ENCODE results near the gene ALDH1A1. TPM values are rescaled to one million over a fixed set of nuclear protein-coding genes. Genes with fewer than 3 reads are reported as not detected.

Gene ALDH1A1
- total and polyA plus RNA-seq, 2 donors = 5.6 to 29.1 TPM

DNA sequence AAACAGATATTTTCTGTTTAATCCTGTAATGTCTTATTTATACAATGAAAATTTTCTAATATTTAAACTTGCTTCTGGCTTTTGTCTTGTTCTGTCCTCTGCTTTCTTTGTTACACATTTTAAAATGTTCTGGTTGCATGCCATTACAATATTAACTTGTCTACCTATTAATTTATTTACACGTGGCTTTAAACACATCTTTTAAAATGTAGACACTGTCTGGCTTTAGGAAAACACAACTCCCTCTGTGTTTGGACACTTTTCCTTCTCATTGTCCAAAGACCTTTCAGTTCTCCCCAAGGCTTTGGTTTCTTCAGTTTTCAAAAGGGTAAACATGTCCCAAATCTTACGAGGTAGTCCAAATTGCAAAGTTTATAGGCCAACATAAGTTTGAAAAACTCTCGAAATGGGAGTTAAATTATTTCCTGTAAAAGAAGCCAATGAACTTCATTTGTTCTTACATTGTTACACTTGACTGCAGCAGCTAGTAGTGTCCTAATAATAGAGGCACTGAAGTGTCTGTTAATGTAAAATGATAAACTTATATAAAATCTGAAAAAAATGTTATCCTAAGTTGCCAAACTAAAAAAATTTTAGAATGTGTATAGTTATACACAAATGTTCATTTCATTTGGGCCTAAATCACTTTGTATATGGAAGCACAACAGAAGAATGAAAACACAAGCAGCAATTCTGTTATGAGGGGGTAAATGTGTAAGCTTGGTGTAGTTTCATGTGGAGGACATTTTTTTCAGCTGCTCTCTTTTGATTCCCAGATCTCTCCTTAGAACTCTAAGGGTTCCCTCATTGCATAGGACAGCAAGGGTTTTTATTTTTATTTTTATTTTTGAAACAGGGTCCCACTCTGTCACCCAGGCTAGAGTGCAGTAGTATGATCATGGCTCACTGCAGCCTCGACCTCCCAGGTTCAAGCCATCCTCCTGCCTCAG lies 53.8 kb downstream of the ALDH1A1 start:
- DNase-seq (ENCODE audit: low read depth in 6 of 9, low spot score in 9 of 9) = no peak
- Histone ChIP-seq H3K4me1 (ENCODE audit: control insufficient read depth in 2 of 2, insufficient read depth in 2 of 2, low read length in 2 of 2) (no peaks in the 10 kb centered on the region), H3K4me3 (ENCODE audit: low read length in 2 of 2) (no peak overlapping the region), H3K9me3 (ENCODE audit: control insufficient read depth in 2 of 2, insufficient read depth in 1 of 2, low read length in 1 of 2) (no peaks in the 10 kb centered on the region), H3K36me3 (ENCODE audit: control insufficient read depth in 2 of 2, insufficient read depth in 2 of 2, low read length in 1 of 2) (no peaks in the 10 kb centered on the region), H3K27me3 (ENCODE audit: control insufficient read depth in 2 of 2, insufficient read depth in 1 of 2, low read length in 1 of 2) (no peaks in the 10 kb centered on the region), H3K27ac (ENCODE audit: low read depth in 1 of 2, low read length in 1 of 2) (no peak overlapping the region)
- 91% methylated on average over 4 of the region's 4 CpGs for WGBS

DNA sequence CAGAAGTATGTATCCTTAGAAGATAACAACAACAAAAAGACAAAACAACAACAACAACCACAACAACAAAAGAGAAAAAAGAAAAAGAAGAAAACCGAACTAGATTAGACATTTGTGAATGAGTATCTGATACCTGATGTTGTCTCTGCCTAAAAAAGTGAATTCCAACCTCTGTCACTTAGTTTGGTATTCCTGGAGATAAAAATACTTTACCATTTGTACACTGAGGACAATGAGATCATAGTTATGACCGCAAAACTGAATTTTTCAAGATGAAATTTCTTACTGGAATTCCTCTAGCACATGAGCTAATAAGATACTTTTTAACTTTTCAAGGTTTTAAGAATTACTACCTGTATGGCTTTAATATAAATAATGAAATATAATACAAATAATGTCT lies 54.5 kb downstream of the ALDH1A1 start:
- Histone ChIP-seq H3K4me1 (ENCODE audit: control insufficient read depth in 2 of 2, insufficient read depth in 2 of 2, low read length in 2 of 2) (no peaks in the 10 kb centered on the region), H3K36me3 (ENCODE audit: control insufficient read depth in 2 of 2, insufficient read depth in 2 of 2, low read length in 1 of 2) (no peaks in the 10 kb centered on the region), H3K4me3 (ENCODE audit: low read length in 2 of 2) (no peak overlapping the region), H3K27ac (ENCODE audit: low read depth in 1 of 2, low read length in 1 of 2) (no peak overlapping the region), H3K9me3 (ENCODE audit: control insufficient read depth in 2 of 2, insufficient read depth in 1 of 2, low read length in 1 of 2) (no peaks in the 10 kb centered on the region), H3K27me3 (ENCODE audit: control insufficient read depth in 2 of 2, insufficient read depth in 1 of 2, low read length in 1 of 2) (no peaks in the 10 kb centered on the region)
- WGBS = 98% methylated on average over 2 of the region's 2 CpGs
- DNase-seq (ENCODE audit: low read depth in 6 of 9, low spot score in 9 of 9) = no peak

DNA sequence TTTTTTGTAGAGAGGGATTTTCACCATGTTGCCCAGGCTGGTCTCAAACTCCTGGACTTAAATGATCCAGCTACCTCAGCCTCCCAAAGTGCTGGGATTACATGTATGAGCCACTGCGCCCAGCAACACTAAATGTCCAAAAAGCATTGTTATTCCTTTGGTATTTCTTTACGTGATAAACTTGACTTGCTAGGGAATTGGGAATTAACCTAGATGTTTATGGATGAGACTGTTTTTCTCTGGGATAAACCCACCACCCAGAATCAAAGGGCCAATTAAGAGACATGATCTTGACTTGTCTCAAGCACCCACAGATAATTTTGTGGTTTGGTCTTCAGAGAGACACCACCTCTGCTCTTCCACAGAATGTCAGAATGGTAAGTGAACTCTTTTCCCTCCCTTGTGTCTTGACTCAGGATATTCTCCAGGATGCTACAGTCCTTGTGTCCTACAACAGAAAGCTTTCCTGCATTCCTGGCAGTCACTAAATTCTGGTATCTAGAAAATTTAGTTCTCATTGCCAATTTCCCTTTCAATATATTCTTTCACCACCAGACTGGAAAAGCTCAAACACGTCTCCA lies 55.7 kb downstream of the ALDH1A1 start:
- 82% methylated on average over 3 of the region's 3 CpGs for WGBS
- Histone ChIP-seq H3K27ac (ENCODE audit: low read depth in 1 of 2, low read length in 1 of 2) (no peak overlapping the region), H3K36me3 (ENCODE audit: control insufficient read depth in 2 of 2, insufficient read depth in 2 of 2, low read length in 1 of 2) (no peaks in the 10 kb centered on the region), H3K4me3 (ENCODE audit: low read length in 2 of 2) (no peak overlapping the region), H3K27me3 (ENCODE audit: control insufficient read depth in 2 of 2, insufficient read depth in 1 of 2, low read length in 1 of 2) (no peaks in the 10 kb centered on the region), H3K4me1 (ENCODE audit: control insufficient read depth in 2 of 2, insufficient read depth in 2 of 2, low read length in 2 of 2) (no peaks in the 10 kb centered on the region), H3K9me3 (ENCODE audit: control insufficient read depth in 2 of 2, insufficient read depth in 1 of 2, low read length in 1 of 2) (no peaks in the 10 kb centered on the region)
- DNase-seq (ENCODE audit: low read depth in 6 of 9, low spot score in 9 of 9) = no peak

DNA sequence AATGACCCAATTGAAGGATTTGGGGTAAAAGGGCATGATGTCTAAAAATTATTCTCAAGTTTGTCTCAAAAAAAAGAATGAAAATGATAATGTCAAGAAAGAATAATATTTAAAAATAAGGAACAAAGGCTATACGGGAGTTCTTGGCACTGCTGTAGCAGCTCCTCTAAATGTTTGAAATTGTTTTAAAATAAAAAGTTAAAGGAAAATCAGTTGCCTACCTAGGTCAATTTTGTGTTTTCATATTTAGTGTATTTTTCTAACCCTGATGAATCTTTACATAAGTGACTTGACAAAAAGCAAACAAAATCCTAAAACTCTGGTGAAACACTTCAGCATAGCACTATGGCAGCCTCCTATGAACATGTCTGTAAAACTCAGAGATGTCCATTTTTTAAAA lies 56.4 kb downstream of the ALDH1A1 start:
- DNase-seq (ENCODE audit: low read depth in 6 of 9, low spot score in 9 of 9) = no peak
- no peaks in the 10 kb centered on the region for H3K27me3 ChIP-seq (ENCODE audit: control insufficient read depth in 2 of 2, insufficient read depth in 1 of 2, low read length in 1 of 2)
- H3K27ac ChIP-seq (ENCODE audit: low read depth in 1 of 2, low read length in 1 of 2) = no peak overlapping the region
- no peaks in the 10 kb centered on the region for H3K36me3 ChIP-seq (ENCODE audit: control insufficient read depth in 2 of 2, insufficient read depth in 2 of 2, low read length in 1 of 2)
- H3K4me1 ChIP-seq (ENCODE audit: control insufficient read depth in 2 of 2, insufficient read depth in 2 of 2, low read length in 2 of 2) = no peaks in the 10 kb centered on the region
- H3K9me3 ChIP-seq (ENCODE audit: control insufficient read depth in 2 of 2, insufficient read depth in 1 of 2, low read length in 1 of 2) = no peaks in the 10 kb centered on the region
- H3K4me3 ChIP-seq (ENCODE audit: low read length in 2 of 2) = no peak overlapping the region
- WGBS = 97% methylated on average over 1 of the region's 1 CpG

DNA sequence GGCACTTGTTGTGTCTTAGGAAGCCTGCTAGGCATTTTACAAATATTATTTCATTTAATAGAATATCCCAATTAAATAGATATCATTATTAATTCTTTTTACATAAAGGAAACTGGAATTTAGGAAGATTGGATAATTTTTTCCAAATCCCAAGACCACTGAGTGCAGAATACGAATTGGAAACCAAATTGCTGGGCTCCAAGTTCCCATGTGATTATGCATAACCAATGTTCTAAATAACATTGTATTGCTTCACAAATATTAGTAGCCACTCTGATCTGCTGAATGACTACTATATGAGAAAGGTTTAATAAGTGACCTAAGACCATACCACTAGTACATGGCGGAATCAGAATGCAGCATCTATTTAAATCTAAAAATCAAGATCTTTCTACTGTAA lies 57.7 kb downstream of the ALDH1A1 start:
- no peak overlapping the region for H3K27ac ChIP-seq (ENCODE audit: low read depth in 1 of 2, low read length in 1 of 2)
- no peaks in the 10 kb centered on the region for H3K36me3 ChIP-seq (ENCODE audit: control insufficient read depth in 2 of 2, insufficient read depth in 2 of 2, low read length in 1 of 2)
- no peaks in the 10 kb centered on the region for H3K9me3 ChIP-seq (ENCODE audit: control insufficient read depth in 2 of 2, insufficient read depth in 1 of 2, low read length in 1 of 2)
- no peak overlapping the region for H3K4me3 ChIP-seq (ENCODE audit: low read length in 2 of 2)
- no peak for DNase-seq (ENCODE audit: low read depth in 6 of 9, low spot score in 9 of 9)
- no peaks in the 10 kb centered on the region for H3K27me3 ChIP-seq (ENCODE audit: control insufficient read depth in 2 of 2, insufficient read depth in 1 of 2, low read length in 1 of 2)
- no peaks in the 10 kb centered on the region for H3K4me1 ChIP-seq (ENCODE audit: control insufficient read depth in 2 of 2, insufficient read depth in 2 of 2, low read length in 2 of 2)
- WGBS = 95% methylated on average over 2 of the region's 2 CpGs

DNA sequence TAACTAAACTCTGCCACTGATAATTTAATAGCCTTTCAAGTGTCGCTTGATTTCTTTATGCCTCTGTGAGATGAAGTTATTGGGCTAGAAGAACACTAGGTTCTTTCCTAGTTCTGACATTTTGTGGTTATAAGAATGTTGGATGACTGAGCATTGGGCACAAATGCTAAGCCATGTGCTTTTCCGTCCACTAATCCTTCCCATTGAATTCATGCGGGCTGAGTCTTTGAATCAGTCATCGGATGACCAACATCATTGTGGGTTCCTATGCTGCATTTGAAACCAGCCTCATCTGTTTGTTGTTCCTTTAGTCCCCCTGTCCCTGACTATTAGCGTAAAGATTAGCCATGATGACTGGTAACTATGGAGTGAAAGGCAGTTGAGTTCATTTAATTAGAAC lies 58.5 kb downstream of the ALDH1A1 start:
- Histone ChIP-seq H3K4me3 (ENCODE audit: low read length in 2 of 2) (no peak overlapping the region), H3K4me1 (ENCODE audit: control insufficient read depth in 2 of 2, insufficient read depth in 2 of 2, low read length in 2 of 2) (no peaks in the 10 kb centered on the region), H3K36me3 (ENCODE audit: control insufficient read depth in 2 of 2, insufficient read depth in 2 of 2, low read length in 1 of 2) (no peaks in the 10 kb centered on the region), H3K27me3 (ENCODE audit: control insufficient read depth in 2 of 2, insufficient read depth in 1 of 2, low read length in 1 of 2) (no peaks in the 10 kb centered on the region), H3K27ac (ENCODE audit: low read depth in 1 of 2, low read length in 1 of 2) (no peak overlapping the region), H3K9me3 (ENCODE audit: control insufficient read depth in 2 of 2, insufficient read depth in 1 of 2, low read length in 1 of 2) (no peaks in the 10 kb centered on the region)
- DNase-seq (ENCODE audit: low read depth in 6 of 9, low spot score in 9 of 9) = no peak
- 99% methylated on average over 5 of the region's 5 CpGs for WGBS

DNA sequence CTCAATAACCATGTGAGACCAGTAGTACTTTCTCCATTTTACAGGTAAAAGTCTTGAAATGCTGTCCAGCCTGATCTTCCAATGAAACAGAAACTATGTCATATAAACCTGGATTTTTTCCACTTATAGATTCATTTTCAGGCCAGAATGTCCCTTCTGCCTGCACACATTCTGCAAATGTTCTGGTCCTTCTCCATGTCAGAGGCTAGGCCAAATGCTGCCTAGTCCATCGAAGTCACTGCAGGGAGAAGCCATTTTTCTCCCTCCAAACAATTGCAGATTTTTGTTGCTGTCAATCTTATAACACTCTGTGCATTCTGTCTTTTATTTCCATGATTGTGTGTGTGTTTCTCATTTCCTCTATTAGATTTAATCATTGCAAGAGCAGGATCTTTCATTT lies 59.4 kb downstream of the ALDH1A1 start:
- Histone ChIP-seq H3K36me3 (ENCODE audit: control insufficient read depth in 2 of 2, insufficient read depth in 2 of 2, low read length in 1 of 2) (no peaks in the 10 kb centered on the region), H3K9me3 (ENCODE audit: control insufficient read depth in 2 of 2, insufficient read depth in 1 of 2, low read length in 1 of 2) (no peaks in the 10 kb centered on the region), H3K27ac (ENCODE audit: low read depth in 1 of 2, low read length in 1 of 2) (no peak overlapping the region), H3K27me3 (ENCODE audit: control insufficient read depth in 2 of 2, insufficient read depth in 1 of 2, low read length in 1 of 2) (no peaks in the 10 kb centered on the region), H3K4me1 (ENCODE audit: control insufficient read depth in 2 of 2, insufficient read depth in 2 of 2, low read length in 2 of 2) (no peaks in the 10 kb centered on the region), H3K4me3 (ENCODE audit: low read length in 2 of 2) (no peak overlapping the region)
- no peak for DNase-seq (ENCODE audit: low read depth in 6 of 9, low spot score in 9 of 9)
- WGBS = 91% methylated on average over 1 of the region's 1 CpG

DNA sequence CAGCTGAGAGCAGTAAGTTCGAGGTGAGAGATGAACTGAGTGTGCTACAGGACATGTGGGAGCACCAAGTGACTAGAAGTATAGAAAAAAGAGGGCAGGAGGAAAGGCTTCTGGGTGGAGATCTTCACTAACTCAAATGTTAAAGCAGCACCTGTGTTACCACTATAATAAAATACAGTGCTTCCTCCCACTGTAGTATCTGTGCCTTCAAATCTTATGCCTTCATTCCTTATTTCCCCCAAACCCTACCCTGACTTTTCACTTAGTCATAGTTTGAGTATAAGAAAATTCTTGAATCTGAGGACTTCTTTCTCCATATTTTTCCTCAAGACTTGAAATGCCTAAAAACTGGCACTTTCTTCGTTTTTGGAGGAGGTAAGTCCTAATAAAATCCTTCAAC lies 61.8 kb downstream of the ALDH1A1 start:
- 82% methylated on average over 2 of the region's 2 CpGs for WGBS
- DNase-seq (ENCODE audit: low read depth in 6 of 9, low spot score in 9 of 9) = no peak
- H3K36me3 ChIP-seq (ENCODE audit: control insufficient read depth in 2 of 2, insufficient read depth in 2 of 2, low read length in 1 of 2) = no peaks in the 10 kb centered on the region
- H3K27ac ChIP-seq (ENCODE audit: low read depth in 1 of 2, low read length in 1 of 2) = no peak overlapping the region
- no peaks in the 10 kb centered on the region for H3K4me1 ChIP-seq (ENCODE audit: control insufficient read depth in 2 of 2, insufficient read depth in 2 of 2, low read length in 2 of 2)
- H3K9me3 ChIP-seq (ENCODE audit: control insufficient read depth in 2 of 2, insufficient read depth in 1 of 2, low read length in 1 of 2) = no peaks in the 10 kb centered on the region
- H3K4me3 ChIP-seq (ENCODE audit: low read length in 2 of 2) = no peak overlapping the region
- H3K27me3 ChIP-seq (ENCODE audit: control insufficient read depth in 2 of 2, insufficient read depth in 1 of 2, low read length in 1 of 2) = no peaks in the 10 kb centered on the region

DNA sequence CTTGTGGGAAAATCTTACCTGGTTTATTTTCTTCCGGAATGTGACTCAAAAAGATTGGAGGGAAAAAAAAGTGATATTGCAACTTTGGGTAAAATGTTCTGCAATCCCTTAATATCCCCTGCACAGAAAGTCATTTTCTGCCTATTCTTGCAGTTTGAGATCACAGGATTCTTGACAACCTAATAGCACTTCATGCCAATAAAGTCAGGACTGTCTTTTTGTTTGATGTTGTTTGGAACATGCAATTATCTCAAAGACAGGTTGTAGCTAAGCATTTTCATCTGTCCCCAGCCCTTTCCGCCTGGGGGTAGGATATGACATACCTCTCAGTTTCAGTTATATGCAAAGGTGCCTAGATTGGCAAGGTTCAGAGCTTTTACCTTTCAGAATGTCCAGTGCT lies 63.9 kb downstream of the ALDH1A1 start:
- Histone ChIP-seq H3K36me3 (ENCODE audit: control insufficient read depth in 2 of 2, insufficient read depth in 2 of 2, low read length in 1 of 2) (no peaks in the 10 kb centered on the region), H3K4me3 (ENCODE audit: low read length in 2 of 2) (no peak overlapping the region), H3K27ac (ENCODE audit: low read depth in 1 of 2, low read length in 1 of 2) (no peak overlapping the region), H3K4me1 (ENCODE audit: control insufficient read depth in 2 of 2, insufficient read depth in 2 of 2, low read length in 2 of 2) (no peaks in the 10 kb centered on the region), H3K9me3 (ENCODE audit: control insufficient read depth in 2 of 2, insufficient read depth in 1 of 2, low read length in 1 of 2) (no peaks in the 10 kb centered on the region), H3K27me3 (ENCODE audit: control insufficient read depth in 2 of 2, insufficient read depth in 1 of 2, low read length in 1 of 2) (no peaks in the 10 kb centered on the region)
- WGBS = 93% methylated on average over 2 of the region's 2 CpGs
- no peak for DNase-seq (ENCODE audit: low read depth in 6 of 9, low spot score in 9 of 9)
